Activated T-cell treated with anti-CD3 and anti-CD28 coated beads, Interleukin-2, amount 50 U/mL, for 48 hours (primary cell): Measurements from ENCODE around the gene CES4A.

ENCODE experiments used
- DNase-seq, 2 experiments: peaks; one replicate each; pipeline ENCODE4 v3.0.0-alpha.2; 2020

The CES4A gene

DNA sequence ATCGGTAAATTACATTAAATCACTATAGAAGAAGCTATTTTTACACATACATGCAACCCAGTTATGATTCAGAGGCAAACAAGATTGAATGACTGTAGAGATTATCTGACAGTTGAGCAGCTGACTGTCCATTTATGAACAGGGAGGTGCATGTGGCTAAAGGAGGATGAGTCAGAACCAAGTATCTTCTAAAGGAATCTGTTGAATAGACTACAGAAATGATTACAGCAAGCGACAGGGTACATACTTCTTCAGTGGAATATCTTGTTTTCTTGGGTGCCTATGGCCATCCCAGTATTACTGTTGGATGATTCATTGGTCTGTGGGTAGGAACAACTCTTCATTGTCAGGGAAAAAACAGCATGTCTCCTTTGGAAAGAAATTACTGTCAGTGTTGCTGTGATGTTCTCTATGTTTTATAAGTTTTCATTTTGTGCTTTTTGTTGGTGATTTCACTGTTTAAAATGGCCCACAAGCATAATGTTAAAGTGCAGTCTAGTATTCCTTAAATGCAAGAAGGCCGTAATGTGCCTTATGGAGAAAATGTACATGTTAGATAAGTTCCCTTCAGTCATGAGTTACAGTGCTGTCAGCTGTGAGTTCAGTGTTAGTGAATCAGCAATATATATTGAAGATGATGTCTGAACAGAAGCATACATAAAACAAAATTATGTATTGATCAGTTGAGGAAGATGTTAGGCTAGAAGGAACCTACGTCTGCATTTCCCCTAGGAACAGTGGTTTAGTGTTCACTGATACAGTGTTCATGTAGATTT, 67.5 kb downstream of the CES4A start:
- DNase-seq, result no peak
